Type B pancreatic cell (in vitro differentiated cells): ENCODE measurements around the gene PRPF38B. TPM values are rescaled to one million over a fixed set of nuclear protein-coding genes. Genes with fewer than 3 reads are reported as not detected.
"Not testable (repeated sequence)": the region's sequence is repeated elsewhere in the genome, so short reads cannot be mapped to it uniquely, and the experiment has no call there.

ENCODE experiments used
- DNase-seq: peaks from one replicate; pipeline ENCODE4 v3.0.0; 2021; ENCODE audit warnings: mixed read lengths; ENCODE audit not compliant: unreplicated experiment; ENCODE audit errors: extremely low spot score
- H3K27ac Mint-ChIP-seq: 2 replicates; pipeline ENCODE4 v1.8.0; 2021; ENCODE audit warnings: mild to moderate bottlenecking, mixed read lengths
- H3K27me3 Mint-ChIP-seq: 2 replicates; pipeline ENCODE4 v1.8.0; 2021; ENCODE audit warnings: mixed read lengths
- H3K36me3 Mint-ChIP-seq: 2 replicates; pipeline ENCODE4 v1.8.0; 2021; ENCODE audit warnings: mixed read lengths
- H3K4me1 Mint-ChIP-seq: one replicate; pipeline ENCODE4 v1.8.0; 2021; ENCODE audit warnings: mixed read lengths; ENCODE audit not compliant: unreplicated experiment
- H3K4me3 Mint-ChIP-seq: 2 replicates; pipeline ENCODE4 v1.8.0; 2021; ENCODE audit warnings: mild to moderate bottlenecking, mixed read lengths
- H3K9me3 Mint-ChIP-seq: 2 replicates; pipeline ENCODE4 v1.8.0; 2021; ENCODE audit warnings: mixed read lengths
- total RNA-seq: library from RNA; stranded (reverse); gene quantifications from 2 replicates; pipeline ENCODE4 v1.2.1, GENCODE V29; 2021; ENCODE audit warnings: low replicate concordance
- TF ChIP-seq, protein P1 (sequence below): fragments of 200-600 bp; sonication (generic); conservative IDR thresholded peaks from 2 replicates; pipeline ENCODE4 v1.5.0; 2021; ENCODE audit warnings: antibody characterized with exemption, mild to moderate bottlenecking

Gene PRPF38B
- total RNA-seq, 1 donor from 2014 or later: 45.6 TPM

DNA sequence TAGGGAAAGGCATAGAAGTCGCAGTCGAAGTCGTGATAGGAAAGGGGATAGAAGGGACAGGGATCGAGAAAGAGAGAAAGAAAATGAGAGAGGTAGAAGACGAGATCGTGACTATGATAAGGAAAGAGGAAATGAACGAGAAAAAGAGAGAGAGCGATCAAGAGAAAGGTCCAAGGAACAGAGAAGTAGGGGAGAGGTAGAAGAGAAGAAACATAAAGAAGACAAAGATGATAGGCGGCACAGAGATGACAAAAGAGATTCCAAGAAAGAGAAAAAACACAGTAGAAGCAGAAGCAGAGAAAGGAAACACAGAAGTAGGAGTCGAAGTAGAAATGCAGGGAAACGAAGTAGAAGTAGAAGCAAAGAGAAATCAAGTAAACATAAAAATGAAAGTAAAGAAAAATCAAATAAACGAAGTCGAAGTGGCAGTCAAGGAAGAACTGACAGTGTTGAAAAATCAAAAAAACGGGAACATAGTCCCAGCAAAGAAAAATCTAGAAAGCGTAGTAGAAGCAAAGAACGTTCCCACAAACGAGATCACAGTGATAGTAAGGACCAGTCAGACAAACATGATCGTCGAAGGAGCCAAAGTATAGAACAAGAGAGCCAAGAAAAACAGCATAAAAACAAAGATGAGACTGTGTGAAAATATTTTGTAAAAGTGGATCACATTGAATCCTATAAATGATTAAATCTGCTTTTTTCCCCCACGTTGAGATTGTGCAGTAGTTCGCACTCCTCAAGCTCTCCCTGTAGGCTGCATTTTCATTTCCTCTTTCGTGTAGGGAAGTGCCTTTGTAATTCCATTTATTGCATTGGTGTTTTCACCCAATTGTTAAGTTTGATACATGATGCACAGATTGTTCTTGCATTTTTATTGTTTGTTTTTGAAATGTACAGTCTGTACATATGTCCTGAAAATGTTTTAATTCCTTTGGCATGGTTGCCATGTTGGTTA lies 7.5 kb downstream of the PRPF38B start:
- DNase-seq: no peak
- Mint-ChIP-seq H3K9me3 (no peaks in the 10 kb centered on the region), H3K4me3 (no peak overlapping the region), H3K36me3 (peaks cover 33% of the 10 kb centered on the region), H3K4me1 (peaks cover 4% of the 10 kb centered on the region), H3K27ac (no peak overlapping the region), H3K27me3 (no peaks in the 10 kb centered on the region)
- TF ChIP-seq, protein P1, sequence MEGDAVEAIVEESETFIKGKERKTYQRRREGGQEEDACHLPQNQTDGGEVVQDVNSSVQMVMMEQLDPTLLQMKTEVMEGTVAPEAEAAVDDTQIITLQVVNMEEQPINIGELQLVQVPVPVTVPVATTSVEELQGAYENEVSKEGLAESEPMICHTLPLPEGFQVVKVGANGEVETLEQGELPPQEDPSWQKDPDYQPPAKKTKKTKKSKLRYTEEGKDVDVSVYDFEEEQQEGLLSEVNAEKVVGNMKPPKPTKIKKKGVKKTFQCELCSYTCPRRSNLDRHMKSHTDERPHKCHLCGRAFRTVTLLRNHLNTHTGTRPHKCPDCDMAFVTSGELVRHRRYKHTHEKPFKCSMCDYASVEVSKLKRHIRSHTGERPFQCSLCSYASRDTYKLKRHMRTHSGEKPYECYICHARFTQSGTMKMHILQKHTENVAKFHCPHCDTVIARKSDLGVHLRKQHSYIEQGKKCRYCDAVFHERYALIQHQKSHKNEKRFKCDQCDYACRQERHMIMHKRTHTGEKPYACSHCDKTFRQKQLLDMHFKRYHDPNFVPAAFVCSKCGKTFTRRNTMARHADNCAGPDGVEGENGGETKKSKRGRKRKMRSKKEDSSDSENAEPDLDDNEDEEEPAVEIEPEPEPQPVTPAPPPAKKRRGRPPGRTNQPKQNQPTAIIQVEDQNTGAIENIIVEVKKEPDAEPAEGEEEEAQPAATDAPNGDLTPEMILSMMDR: no peak

DNA sequence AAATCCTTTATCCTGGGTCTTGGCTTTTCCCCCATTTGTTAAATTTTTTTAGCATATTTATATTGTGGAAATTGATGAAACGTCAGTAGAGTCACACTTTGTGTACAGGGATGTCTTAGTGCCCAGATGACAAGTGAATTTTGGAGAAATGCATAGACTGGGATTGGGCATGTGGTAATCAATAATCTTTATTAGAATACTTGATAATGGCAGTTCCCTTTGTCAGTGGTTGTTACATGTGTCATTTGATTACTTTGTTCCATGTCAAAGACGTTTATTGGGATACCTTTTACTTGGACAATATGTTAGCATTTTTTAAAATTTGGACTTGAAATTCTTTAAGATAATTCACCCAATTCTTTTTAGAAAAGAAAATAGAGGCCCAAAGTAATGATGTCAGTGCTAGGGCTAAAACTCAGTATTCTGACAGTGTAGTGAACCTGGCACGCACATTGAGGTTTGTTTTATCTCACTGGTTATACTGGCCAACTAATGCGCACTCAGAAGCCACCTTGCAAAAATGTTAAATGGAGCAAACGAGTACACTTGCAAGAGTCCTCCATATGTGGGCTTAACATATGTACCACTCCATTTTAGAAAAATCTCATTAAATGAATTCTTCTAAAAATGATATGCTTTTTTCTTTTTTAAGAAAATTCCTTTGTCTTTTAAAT lies 9.2 kb downstream of the PRPF38B start:
- H3K4me3 Mint-ChIP-seq: no peak overlapping the region
- H3K9me3 Mint-ChIP-seq: no peaks in the 10 kb centered on the region
- no peak for DNase-seq
- H3K27me3 Mint-ChIP-seq: peaks cover 3% of the 10 kb centered on the region
- no peaks in the 10 kb centered on the region for H3K4me1 Mint-ChIP-seq
- H3K27ac Mint-ChIP-seq: no peak overlapping the region
- TF ChIP-seq, protein P1: no peak
- H3K36me3 Mint-ChIP-seq: peaks cover 28% of the 10 kb centered on the region

DNA sequence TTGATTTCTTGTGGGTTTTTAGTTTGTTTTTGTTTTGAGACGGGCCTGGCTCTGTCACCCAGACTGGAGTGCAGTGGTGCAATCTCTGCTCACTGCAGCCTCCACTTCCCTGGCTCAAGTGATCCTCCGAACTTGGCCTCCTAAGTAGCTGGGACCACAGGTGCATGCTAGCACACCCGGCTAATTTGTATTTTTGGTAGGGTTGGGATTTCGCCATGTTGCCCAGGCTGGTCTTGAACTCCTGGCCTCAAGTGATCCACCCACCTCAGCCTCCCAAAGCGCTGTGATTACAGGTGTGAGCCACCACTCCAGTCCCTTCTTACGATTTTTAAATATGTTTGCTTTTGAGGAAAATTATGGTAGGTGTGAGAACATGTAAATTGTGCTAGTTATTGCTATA lies 10.0 kb downstream of the PRPF38B start:
- H3K9me3 Mint-ChIP-seq, H3K27me3 Mint-ChIP-seq, H3K4me3 Mint-ChIP-seq, H3K27ac Mint-ChIP-seq, DNase-seq, H3K4me1 Mint-ChIP-seq: not testable (repeated sequence)
- peaks cover 26% of the 10 kb centered on the region for H3K36me3 Mint-ChIP-seq

DNA sequence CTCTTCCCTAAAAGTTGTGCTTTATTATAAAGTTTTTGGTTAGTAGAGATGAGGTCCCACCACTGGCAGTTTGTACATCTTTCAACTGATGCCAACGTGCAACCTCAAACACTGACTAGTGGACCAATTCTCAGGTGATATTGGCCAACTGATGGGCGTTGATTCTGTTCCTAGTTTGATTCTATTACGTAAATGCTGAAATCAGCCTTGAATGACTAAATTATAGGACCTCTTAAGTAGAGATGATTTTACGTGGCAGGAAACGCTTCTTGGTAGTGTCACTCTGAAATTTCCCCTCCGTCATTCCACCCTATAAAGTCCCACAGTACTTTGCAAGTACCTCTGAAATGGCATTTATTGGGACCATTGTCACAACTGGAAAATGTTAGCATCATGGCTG lies 11.8 kb downstream of the PRPF38B start:
- Mint-ChIP-seq H3K36me3 (peaks cover 15% of the 10 kb centered on the region), H3K4me1 (no peaks in the 10 kb centered on the region), H3K27me3 (peaks cover 14% of the 10 kb centered on the region), H3K27ac (no peak overlapping the region), H3K9me3 (no peaks in the 10 kb centered on the region), H3K4me3 (no peak overlapping the region)
- TF ChIP-seq, protein P1: no peak
- DNase-seq: no peak

DNA sequence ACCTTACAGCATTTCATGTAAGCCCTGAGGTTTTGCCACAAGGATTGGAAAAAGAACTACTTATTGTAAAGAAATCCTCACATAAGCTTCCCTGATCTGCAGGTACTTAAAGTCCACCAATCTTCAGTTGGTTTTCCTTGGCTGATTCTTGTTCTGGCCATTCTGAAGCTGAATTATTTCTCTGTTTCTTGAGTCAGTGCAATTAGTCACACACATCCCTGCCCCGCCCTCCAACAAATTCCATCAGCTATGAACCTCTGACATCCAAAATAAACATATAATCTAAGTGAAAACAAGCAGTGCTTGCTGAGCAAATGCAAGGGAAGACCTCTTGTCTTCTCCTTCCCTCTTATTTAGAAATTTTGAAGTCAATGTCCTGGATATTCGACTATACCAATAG lies 12.4 kb downstream of the PRPF38B start:
- DNase-seq: no peak
- H3K4me3 Mint-ChIP-seq: no peak overlapping the region
- peaks cover 14% of the 10 kb centered on the region for H3K27me3 Mint-ChIP-seq
- no peaks in the 10 kb centered on the region for H3K4me1 Mint-ChIP-seq
- H3K36me3 Mint-ChIP-seq: peaks cover 10% of the 10 kb centered on the region
- TF ChIP-seq, protein P1: no peak
- H3K27ac Mint-ChIP-seq: no peak overlapping the region
- no peaks in the 10 kb centered on the region for H3K9me3 Mint-ChIP-seq

DNA sequence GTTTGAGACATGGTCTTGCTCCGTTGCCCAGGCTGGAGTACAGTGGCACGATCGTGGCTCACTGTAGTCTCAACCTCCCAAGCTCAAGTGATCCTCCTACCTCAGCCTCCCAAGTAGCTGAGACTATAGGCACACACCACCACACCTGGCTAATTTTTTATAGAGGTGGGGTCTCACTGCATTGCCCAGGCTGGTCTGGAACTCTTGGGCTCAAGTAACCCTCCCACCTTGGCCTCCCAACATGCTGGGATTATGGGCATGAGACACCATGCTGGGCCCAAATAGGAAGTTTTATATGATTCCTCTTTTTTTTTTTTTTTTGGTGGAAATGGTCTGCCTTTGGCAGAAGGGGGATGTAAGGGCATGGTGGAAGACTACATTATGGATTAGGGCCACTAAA lies 14.5 kb downstream of the PRPF38B start:
- H3K27me3 Mint-ChIP-seq: peaks cover 14% of the 10 kb centered on the region
- DNase-seq: no peak
- H3K4me3 Mint-ChIP-seq: no peak overlapping the region
- TF ChIP-seq, protein P1: no peak
- no peaks in the 10 kb centered on the region for H3K4me1 Mint-ChIP-seq
- H3K27ac Mint-ChIP-seq: no peak overlapping the region
- H3K9me3 Mint-ChIP-seq: no peaks in the 10 kb centered on the region
- no peaks in the 10 kb centered on the region for H3K36me3 Mint-ChIP-seq
